ENCODE measurements around the gene SLC34A3. TPM values are rescaled to one million over a fixed set of nuclear protein-coding genes. Genes with fewer than 3 reads are reported as not detected.

Gene SLC34A3
- total RNA-seq, 1 donor from 2014 or later: not detected

DNA sequence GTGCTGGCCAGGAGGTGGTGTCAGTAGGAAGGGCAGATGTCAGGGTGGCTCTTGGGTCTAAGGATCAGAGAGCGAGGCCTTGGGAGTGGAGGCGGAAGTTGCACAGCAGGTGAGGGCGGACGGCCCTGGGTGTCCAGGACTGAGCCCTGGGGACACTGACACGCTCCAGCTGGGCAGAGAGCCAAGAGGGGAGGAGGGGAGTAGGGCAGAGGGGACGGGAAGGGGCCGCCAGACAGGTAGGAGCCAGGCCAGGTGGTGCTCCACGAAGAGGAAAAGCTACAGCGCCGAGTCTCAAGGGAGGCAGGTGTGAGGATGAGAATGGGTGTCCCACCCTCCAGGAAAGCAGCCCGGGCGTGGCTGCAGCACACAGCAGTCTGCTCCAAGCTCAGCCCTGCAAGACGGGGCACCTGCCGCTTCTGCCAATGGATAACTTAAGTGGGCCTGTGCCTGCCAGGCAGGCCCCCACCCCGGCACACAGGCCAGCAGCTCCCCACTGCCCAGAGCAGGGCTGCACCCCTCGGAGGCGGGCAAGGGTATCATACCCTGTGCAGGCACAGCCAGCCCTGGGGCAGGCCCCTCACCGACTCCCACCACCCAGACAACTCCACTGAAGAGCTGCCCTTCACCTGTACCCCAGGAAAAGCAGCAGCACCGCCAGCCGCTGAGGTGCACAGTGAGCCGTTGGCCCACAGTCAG lies 35.0 kb upstream of the SLC34A3 start:
- DNase-seq: no peak

DNA sequence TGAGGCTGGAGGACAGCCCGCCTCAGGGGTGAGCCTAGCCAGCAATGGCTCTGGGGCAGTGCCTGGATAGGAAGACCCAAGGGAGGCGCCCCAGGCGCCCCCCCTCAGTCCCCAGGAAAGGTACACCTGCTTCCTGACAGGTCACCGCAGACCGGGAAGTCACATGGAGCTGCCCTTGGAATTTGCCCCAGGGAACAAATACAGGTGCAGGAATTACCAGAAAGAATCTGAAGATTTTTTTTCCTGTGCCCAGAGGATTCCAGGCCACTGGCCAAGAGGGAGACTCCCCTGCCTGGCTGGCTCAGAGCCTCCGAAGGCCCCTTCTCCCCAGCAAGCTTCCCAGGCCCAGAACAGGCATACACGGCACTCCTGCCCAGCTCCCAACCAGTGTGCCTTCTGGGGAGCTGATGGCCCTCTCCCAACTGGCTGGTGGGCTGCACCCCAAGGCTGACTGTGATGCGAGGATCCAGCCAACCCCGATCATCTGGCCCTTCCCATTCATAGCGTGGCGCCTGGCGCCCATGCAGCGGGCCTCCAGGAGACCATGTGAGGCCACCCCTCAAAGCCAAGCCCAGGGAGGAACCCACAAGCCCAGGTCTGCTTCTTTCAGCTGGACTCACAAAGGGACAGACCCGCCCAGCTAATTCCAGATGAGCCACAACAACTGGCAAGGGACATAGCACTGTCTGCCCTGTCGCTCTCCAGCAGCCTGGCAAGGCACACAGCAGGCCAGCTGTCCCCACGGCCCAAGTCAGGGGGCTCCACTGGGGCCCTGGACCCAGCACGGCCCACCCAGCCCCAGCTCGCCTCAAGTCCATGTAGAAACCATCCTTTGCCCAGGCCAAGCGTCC lies 32.4 kb upstream of the SLC34A3 start:
- DNase-seq: no peak

GRCh38 chr9:137198902-137199283 lies 31.8 kb upstream of the SLC34A3 start:
- no peak for DNase-seq

DNA sequence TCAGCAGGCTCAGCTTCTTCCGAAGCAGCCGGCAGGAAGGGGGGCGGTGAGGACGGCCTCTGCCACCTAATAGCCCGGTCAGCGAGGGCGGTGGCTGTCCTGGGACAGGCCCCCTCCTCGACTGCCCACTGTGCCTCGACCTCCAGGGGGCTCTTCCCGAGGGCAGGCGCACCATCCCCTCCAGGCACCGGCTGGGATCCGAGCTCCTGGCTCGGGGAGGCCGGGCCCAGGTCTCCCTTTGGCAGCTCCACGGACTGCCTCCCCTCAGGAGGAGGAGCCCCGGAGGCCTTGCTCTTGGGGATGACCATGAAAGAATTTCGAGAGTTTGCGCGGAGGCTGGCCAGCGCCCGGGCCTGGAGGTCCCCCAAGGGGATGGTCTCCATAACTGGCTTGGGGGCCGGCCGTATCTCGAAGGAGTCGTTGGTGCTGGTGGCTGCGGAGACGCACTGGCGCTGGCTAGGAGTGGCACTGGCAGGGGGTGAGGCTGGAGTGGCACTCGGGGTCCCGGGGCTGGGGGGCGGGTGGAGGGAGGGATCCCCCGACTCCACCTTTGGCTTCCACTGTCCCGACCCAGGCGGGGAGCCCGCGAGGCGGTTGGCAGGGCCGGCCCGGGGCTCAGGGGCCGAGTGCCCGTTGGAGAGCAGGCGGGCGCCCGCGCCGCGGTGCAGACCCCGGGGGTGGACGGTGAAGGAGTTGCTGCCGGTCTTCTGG lies 31.1 kb upstream of the SLC34A3 start:
- no peak for DNase-seq

DNA sequence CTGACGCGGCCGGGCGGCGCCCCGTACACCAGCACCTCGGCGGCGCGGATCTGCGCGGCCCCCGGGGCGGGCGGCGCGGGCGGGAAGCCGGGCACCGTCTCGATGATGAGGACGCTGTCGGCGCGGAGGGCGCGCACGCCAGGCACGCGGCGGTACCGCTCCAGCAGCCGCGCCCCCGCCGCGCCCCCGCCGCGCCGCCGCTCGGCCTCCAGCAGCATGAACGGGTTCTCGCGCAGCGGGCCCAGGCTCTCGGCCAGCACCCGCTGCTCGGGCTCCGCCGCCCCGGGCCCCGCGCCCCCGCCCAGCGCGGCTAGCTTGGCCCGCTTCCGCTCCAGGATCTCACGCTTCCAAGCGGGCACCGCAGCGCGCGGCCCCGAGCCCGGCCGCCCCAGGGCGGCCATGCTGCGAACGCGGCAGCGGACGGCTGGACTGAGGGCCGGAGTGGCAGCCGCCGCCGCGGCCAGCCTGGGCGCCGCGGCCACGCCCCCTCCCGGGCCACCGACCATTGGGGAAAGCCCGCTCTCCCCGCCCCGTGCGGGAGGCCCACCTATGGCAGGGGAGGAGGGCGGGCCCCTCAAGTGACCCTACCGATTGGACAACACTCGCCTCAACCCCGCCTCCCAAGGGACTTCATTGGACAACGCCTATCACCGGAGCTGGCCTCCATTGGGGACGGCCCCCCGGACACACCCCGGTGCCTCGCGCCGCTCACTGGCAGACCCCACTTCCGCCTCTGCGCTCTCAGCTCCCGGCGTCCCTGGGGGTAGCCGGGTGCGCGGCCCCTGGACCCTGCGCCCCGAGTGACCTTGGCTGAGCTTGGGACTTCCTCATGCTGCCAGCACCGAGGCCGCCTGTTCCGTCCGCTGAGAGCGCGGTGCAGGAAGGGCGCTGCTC lies 30.1 kb upstream of the SLC34A3 start, which contains the start of gene TPRN:
Gene TPRN, minus strand, starts transcription at position 431 of the 894 bp plus-strand sequence. Its CDS starts 30 bp downstream, at position 401.
- DNase-seq: peak; percentile 100

DNA sequence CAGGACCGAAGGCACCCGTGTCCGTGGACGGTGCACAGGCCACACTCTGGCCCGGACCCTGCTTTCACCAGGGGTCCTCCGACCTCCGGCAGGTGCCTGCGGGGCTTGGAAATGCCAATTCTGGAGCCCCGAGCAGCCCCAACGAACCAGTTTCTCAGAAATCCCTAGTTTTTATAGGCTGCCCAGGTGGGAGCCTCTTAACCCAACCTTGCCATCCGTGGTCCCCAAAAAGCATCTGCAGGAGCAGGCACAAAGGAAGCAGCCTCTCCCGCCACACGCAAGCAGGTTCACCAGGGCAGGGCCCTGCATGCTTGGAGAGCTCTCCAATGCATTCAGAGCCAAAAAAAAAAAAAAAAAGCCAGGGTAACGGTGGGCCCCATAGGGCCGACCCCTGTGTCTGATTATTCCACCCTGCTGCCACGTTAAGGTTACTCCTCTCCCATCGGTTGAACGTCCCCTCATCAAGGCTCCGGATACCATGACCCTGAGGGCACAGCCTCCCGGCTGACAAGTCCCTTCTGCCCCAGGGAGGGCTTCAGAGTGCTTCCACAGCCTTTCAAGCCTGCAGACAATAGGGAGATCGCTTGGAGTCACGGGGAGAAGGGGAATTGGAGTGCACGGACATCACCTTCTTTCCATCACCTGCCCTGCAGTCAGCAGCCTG lies 29.4 kb upstream of the SLC34A3 start:
- DNase-seq: no peak

DNA sequence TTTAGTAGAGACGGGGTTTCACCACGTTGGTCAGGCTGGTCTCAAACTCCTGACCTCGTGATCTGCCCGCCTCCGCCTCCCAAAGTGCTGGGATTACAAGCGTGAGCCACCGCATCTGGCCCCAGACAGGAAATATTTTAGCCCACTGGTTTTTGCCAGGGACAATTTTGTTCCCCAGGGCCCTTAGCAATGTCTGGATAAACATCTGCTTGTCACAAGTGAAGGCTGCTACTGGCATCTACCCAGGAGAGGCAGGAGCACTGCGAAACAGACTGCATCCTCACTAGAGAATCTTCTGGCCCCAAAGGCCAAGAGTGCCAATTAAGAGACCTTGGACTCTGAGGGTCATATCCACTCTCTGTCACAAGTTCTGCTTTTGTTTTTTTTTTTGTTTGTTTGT lies 27.7 kb upstream of the SLC34A3 start:
- DNase-seq: no peak

DNA sequence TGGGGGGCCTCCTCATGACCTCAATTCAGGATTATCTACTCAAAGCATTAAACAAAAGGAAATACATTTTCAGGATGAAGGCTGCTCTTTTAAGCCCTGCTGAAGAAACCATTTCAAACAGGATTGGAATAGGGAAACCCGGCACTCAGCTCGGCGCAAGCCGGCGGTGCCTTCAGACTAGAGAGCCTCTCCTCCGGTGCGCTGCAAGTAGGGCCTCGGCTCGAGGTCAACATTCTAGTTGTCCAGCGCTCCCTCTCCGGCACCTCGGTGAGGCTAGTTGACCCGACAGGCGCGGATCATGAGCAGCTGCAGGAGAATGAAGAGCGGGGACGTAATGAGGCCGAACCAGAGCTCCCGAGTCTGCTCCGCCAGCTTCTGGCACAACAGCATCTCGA lies 26.0 kb upstream of the SLC34A3 start:
- DNase-seq: no peak

DNA sequence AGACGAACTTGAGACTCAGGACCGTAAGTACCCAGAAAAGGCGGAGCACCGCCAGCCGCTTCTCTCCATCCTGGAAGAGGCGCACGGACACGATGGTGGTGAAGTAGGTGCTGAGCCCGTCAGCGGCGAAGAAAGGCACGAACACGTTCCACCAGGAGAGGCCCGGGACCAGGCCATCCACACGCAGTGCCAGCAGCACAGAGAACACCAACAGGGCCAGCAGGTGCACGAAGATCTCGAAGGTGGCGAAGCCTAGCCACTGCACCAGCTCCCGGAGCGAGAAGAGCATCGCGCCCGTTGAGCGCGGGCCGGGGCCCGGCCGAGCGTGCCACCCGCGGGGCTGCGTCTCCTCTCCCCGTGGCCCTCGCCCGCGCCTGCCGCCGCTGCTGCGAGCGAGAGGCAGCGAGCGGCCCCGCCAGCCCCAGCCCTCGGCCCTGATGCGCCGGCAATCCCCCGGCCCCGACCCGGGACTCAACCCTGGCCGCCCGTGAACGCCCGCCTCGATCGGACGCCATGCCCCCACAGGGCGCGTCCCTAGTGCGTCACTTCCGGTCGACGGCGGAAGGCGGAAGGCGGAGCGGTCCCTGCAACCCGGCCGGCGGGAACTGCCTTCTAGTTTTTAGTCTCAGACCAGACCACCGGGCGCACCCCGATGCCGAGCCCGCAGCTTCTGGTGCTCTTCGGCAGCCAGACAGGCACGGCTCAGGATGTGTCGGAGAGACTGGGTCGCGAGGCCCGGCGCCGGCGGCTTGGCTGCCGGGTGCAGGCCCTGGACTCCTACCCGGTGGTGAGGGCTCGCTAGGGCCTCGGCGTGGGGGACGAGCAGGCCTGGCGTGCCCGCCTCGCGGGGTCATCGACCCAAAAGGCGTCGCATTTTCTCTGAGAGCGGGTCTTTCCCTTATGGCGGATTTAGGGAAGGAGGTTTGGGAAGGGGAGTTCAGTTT lies 25.3 kb upstream of the SLC34A3 start, which contains the start of the genes NDOR1 and TMEM203:
Gene NDOR1, plus strand, starts transcription at position 575 of the 944 bp plus-strand sequence. Its CDS starts 78 bp downstream, at position 653.
Gene TMEM203, minus strand, starts transcription at position 523 of the 944 bp plus-strand sequence. Its CDS starts 234 bp downstream, at position 289.
- peak; percentile 95 for DNase-seq

GRCh38 chr9:137206602-137207001 lies 24.1 kb upstream of the SLC34A3 start:
- no peak for DNase-seq

- DNase-seq: no peak
Observed at GRCh38 chr9:137211532-137211931, 19.2 kb upstream of the SLC34A3 start.

DNA sequence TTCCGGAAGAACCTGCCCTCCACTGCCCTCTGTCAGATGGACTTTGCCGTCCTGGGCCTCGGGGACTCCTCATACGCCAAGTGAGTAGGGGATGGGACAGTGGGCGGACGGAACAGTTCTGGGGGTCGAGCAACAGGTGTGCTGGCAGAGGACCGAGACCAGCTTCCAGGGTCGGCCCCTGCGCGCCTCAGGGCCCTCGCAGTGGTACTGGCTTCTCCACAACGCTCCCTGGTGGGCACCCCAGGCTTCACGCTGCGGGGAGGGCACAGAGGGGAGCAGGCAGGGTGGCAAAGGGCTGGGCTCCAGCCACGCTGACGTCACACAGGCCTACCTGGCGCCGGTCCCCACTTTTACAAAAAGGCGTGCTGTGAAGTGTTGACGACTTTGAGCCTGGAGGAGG lies 18.2 kb upstream of the SLC34A3 start:
- DNase-seq: no peak

DNA sequence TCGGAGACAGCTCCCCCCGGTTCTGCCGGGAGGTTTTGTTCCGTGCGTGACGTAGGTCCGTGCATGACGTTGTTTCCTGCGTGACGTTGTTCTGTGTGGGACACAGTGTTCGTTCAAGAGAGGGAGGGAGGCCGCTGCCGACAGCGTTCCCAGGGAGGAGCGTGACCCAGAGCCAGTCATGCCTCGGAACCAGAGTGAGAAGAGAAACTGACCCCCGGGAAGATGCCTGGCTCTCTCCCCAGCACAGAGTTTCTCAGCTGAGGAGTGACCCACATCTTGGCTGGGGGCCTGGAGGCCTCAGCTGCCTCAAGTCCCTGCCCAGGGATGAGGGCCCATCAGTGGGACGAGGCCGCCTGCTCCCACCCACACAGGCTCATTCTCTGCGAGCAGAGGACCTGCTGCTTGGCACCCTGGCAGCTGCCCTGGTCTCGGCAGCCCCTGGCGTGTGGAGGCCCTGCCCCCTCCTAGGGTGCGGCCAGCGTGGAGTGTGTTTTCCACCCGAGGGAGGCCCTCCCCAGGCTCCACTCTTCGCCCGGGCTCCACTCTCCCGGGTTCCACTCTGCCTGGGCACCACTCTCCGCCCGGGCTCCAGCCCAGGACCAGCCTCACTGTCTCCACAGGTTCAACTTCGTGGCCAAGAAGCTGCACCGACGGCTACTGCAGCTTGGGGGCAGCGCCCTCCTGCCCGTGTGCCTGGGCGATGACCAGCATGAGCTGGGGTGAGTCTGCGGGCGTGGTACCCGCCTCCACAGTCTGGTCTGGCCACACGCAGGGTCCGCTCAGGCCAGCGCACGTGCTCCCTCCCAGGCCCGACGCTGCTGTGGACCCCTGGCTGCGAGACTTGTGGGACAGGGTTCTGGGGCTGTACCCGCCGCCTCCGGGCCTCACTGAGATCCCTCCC lies 17.3 kb upstream of the SLC34A3 start:
- DNase-seq: no peak

- no peak for DNase-seq
Observed at GRCh38 chr9:137214620-137215019, 16.1 kb upstream of the SLC34A3 start.

DNA sequence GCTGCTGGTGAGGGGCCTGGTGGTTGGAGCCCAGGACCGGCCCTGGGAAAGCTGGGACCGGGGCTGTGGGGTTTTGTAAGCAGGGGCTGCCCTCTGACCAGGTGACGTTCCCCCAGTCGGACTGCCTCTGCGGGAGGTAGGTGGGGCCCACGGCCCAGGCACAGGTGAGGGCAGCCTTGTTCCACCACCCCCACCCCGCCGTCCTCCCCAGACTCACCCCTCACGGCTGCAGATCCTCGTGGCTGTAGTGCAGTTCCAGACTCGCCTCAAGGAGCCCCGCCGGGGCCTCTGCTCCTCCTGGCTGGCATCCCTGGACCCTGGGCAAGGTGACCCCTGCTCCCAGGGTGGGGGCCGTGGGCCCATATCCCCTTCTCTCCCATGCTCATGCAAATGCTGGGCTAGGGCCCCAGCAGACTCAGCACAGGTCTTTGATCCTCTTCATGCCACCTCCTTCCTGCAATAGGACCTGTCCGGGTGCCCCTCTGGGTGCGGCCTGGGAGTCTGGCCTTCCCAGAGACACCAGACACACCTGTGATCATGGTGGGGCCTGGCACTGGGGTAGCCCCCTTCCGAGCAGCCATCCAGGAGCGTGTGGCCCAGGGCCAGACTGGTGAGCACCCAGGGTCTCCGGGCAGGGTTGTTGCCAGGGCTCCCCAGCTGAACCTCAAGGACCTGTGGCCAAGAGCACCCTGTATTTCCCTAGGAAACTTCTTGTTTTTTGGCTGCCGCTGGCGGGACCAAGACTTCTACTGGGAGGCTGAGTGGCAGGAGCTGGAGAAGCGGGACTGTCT lies 15.3 kb upstream of the SLC34A3 start:
- no peak for DNase-seq

DNA sequence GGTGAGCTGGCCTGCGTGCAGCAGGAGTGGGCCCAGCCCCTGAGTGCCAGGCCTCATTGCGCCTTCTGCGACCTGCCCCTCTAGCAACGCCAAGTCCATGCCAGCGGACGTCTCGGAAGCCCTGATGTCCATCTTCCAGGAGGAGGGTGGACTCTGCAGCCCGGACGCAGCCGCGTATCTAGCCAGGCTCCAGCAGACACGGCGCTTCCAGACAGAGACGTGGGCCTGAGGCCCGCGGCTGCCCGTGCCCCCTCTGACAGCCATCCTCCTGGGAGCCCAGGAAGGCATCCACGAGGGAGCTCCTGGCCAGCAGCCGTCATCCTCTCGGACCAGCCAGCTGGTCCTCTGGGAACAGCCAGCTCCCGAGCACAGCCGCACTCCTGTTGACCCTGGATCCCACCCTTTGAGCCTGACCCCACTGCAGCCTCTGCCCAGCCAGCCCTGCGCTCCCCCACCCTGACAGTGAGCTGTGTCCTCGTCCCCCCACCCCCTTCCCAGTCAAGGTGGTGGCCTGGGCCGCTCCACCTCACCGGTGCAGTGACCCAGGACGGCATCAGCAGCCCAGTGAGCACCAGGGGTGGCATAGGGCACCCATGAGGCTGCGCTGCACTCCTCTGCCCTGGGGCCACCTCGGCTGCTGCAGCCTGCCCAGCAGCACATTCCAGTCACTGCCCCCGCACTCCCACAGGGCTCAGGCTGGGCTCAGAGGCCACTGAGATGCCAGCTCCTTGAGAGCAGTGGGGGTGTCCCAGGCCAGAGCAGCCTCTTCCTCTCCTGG lies 14.3 kb upstream of the SLC34A3 start:
- no peak for DNase-seq

Measured in tongue (tissue), 2 donors.